HG03108 (cell line): ENCODE results near the gene PPARD.
"Not testable (repeated sequence)": the region's sequence is repeated elsewhere in the genome, so short reads cannot be mapped to it uniquely, and the experiment has no call there.

Experiments used
- ATAC-seq: cut with Tn5 transposase; IDR thresholded peaks from one replicate; pipeline ENCODE4 v1.9.1; 2021; ENCODE audit warnings: moderate library complexity; ENCODE audit not compliant: unreplicated experiment

PPARD gene

GRCh38 chr6:35435074-35435837 is 92.9 kb downstream of the PPARD start:
- no peak for ATAC-seq

- ATAC-seq = no peak
Observed at GRCh38 chr6:35436071-35436857, 93.9 kb downstream of the PPARD start.

GRCh38 chr6:35438378-35439065 is 96.2 kb downstream of the PPARD start:
- ATAC-seq = not testable (repeated sequence)

GRCh38 chr6:35439308-35439707 is 97.0 kb downstream of the PPARD start:
- no peak for ATAC-seq

- ATAC-seq = no peak
Observed at GRCh38 chr6:35441205-35441604, 98.8 kb downstream of the PPARD start.

GRCh38 chr6:35441642-35442041 is 99.3 kb downstream of the PPARD start:
- no peak for ATAC-seq

GRCh38 chr6:35442693-35443092 is 100.3 kb downstream of the PPARD start:
- ATAC-seq = no peak

GRCh38 chr6:35443341-35444030 is 101.1 kb downstream of the PPARD start:
- ATAC-seq = no peak

- no peak for ATAC-seq
Observed at GRCh38 chr6:35445691-35446090, 103.3 kb downstream of the PPARD start.

- ATAC-seq = no peak
Observed at GRCh38 chr6:35448191-35448590, 105.8 kb downstream of the PPARD start.

- ATAC-seq = peak; percentile 27
Observed at GRCh38 chr6:35449287-35449881, 107.0 kb downstream of the PPARD start.

- ATAC-seq = no peak
Observed at GRCh38 chr6:35451354-35452182, 109.2 kb downstream of the PPARD start.

- ATAC-seq = peak; percentile 88
Observed at GRCh38 chr6:35452183-35453090, 110.1 kb downstream of the PPARD start, which contains the start of gene FANCE. Gene FANCE (plus strand): TSS chr6:35452338. CDS start chr6:35452546, 208 bp downstream.

GRCh38 chr6:35453236-35453635 is 110.9 kb downstream of the PPARD start:
- ATAC-seq = no peak

- ATAC-seq = no peak
Observed at GRCh38 chr6:35454391-35455110, 112.2 kb downstream of the PPARD start.

- no peak for ATAC-seq
Observed at GRCh38 chr6:35457907-35458306, 115.5 kb downstream of the PPARD start.

- no peak for ATAC-seq
Observed at GRCh38 chr6:35461270-35461669, 118.9 kb downstream of the PPARD start.

GRCh38 chr6:35463292-35463691 is 120.9 kb downstream of the PPARD start:
- ATAC-seq = no peak
